ENCODE measurements around the gene ALKBH2. TPM values are rescaled to one million over a fixed set of nuclear protein-coding genes. Genes with fewer than 3 reads are reported as not detected.

The ALKBH2 gene
- total RNA-seq, 4 donors from 2014 or later, result 10.4 to 19.0 (median 13.6) TPM

- WGBS, result 36% methylated on average over 11 of the region's 11 CpGs
- TF ChIP-seq POLR2AphosphoS5 (IDR thresholded peaks at IDR 0.05) (no peak), CTCF (IDR thresholded peaks at IDR 0.05) (no peak), EP300 (IDR thresholded peaks at IDR 0.05) (no peak), POLR2A (IDR thresholded peaks at IDR 0.05; ENCODE audit: low read depth) (no peak)
- intact Hi-C loops (cut with DNase I), result no loop called here
- H3K4me3 ChIP-seq, result peak overlapping the region in 2 of 4 donors; percentile 70 to 81
- peaks cover 32 to 53% (median 50%) of the 10 kb centered on the region in 4 donors for H3K4me1 ChIP-seq
- DNase-seq (ENCODE audit: extremely low spot score), result no peak
- peaks cover 4 to 22% (median 12%) of the 10 kb centered on the region in 4 donors for H3K36me3 ChIP-seq
- peaks cover 0 to 3% (median 0%) of the 10 kb centered on the region in 4 donors for H3K27me3 ChIP-seq
- no peaks in the 10 kb centered on the region for H3K9me3 ChIP-seq
- H3K27ac ChIP-seq (replicated peaks in 1 of 4), result no peak overlapping the region
Measured at GRCh38 chr12:109097140-109097434, 3.8 kb upstream of the ALKBH2 start.

GRCh38 chr12:109092497-109093021, 713 bp downstream of the ALKBH2 start:
- H3K4me3 ChIP-seq, result peak overlapping the region; percentile 56 to 72 (median 61)
- DNase-seq (ENCODE audit: extremely low spot score), result no peak
- peak overlapping the region; percentile 78 to 83 (median 80) for H3K27ac ChIP-seq (replicated peaks in 1 of 4)
- peaks cover 25 to 43% (median 36%) of the 10 kb centered on the region in 4 donors for H3K4me1 ChIP-seq
- WGBS, result 45% methylated on average over 6 of the region's 6 CpGs
- TF ChIP-seq POLR2A (IDR thresholded peaks at IDR 0.05; ENCODE audit: low read depth) (no peak), CTCF (IDR thresholded peaks at IDR 0.05) (no peak), EP300 (IDR thresholded peaks at IDR 0.05) (no peak), POLR2AphosphoS5 (IDR thresholded peaks at IDR 0.05) (no peak)
- peaks cover 0 to 3% (median 0%) of the 10 kb centered on the region in 4 donors for H3K27me3 ChIP-seq
- intact Hi-C loops (cut with DNase I), result loop anchor here (5.0 kb wide), 1 partner anchor 525 kb away; no protein-coding TSS in a partner anchor
- no peaks in the 10 kb centered on the region for H3K9me3 ChIP-seq
- H3K36me3 ChIP-seq, result peaks cover 10 to 39% (median 34%) of the 10 kb centered on the region in 4 donors

GRCh38 chr12:109089683-109090082, 3.6 kb downstream of the ALKBH2 start:
- DNase-seq (ENCODE audit: extremely low spot score), result no peak
- Histone ChIP-seq H3K4me1 (peaks cover 20 to 37% (median 30%) of the 10 kb centered on the region in 4 donors), H3K27ac (replicated peaks in 1 of 4) (no peak overlapping the region), H3K27me3 (no peaks in the 10 kb centered on the region), H3K9me3 (no peaks in the 10 kb centered on the region), H3K36me3 (peaks cover 30 to 68% (median 62%) of the 10 kb centered on the region in 4 donors), H3K4me3 (no peak overlapping the region)
- intact Hi-C loops (cut with DNase I), result loop anchor here (5.0 kb wide), 1 partner anchor 522 kb away; no protein-coding TSS in a partner anchor
- no peak for TF ChIP-seq POLR2AphosphoS5 (IDR thresholded peaks at IDR 0.05)
- TF ChIP-seq CTCF (IDR thresholded peaks at IDR 0.05), result no peak
- TF ChIP-seq EP300 (IDR thresholded peaks at IDR 0.05), result no peak
- no peak for TF ChIP-seq POLR2A (IDR thresholded peaks at IDR 0.05; ENCODE audit: low read depth)
- WGBS, result 84% methylated on average over 7 of the region's 7 CpGs

- H3K36me3 ChIP-seq, result peaks cover 30 to 76% (median 71%) of the 10 kb centered on the region in 4 donors
- WGBS, result 76% methylated on average over 6 of the region's 6 CpGs
- no peak for DNase-seq (ENCODE audit: extremely low spot score)
- intact Hi-C loops (cut with DNase I), result no loop called here
- no peak for TF ChIP-seq POLR2A (IDR thresholded peaks at IDR 0.05; ENCODE audit: low read depth)
- no peak for TF ChIP-seq POLR2AphosphoS5 (IDR thresholded peaks at IDR 0.05)
- no peak for TF ChIP-seq EP300 (IDR thresholded peaks at IDR 0.05)
- TF ChIP-seq CTCF (IDR thresholded peaks at IDR 0.05), result no peak
- H3K9me3 ChIP-seq, result no peaks in the 10 kb centered on the region
- H3K27me3 ChIP-seq, result no peaks in the 10 kb centered on the region
- peaks cover 20 to 34% (median 29%) of the 10 kb centered on the region in 4 donors for H3K4me1 ChIP-seq
- H3K4me3 ChIP-seq, result no peak overlapping the region
- no peak overlapping the region for H3K27ac ChIP-seq (replicated peaks in 1 of 4)
Measured at GRCh38 chr12:109088818-109089217, 4.5 kb downstream of the ALKBH2 start.

- 63% methylated on average over 5 of the region's 5 CpGs for WGBS
- no peaks in the 10 kb centered on the region for H3K9me3 ChIP-seq
- no peaks in the 10 kb centered on the region for H3K27me3 ChIP-seq
- DNase-seq (ENCODE audit: extremely low spot score), result no peak
- H3K4me1 ChIP-seq, result peaks cover 8 to 20% (median 15%) of the 10 kb centered on the region in 4 donors
- no peak overlapping the region for H3K27ac ChIP-seq (replicated peaks in 1 of 4)
- TF ChIP-seq CTCF (IDR thresholded peaks at IDR 0.05) (no peak), EP300 (IDR thresholded peaks at IDR 0.05) (no peak), POLR2AphosphoS5 (IDR thresholded peaks at IDR 0.05) (no peak)
- no peak overlapping the region for H3K4me3 ChIP-seq
- intact Hi-C loops (cut with DNase I), result no loop called here
- peaks cover 42 to 92% (median 86%) of the 10 kb centered on the region in 4 donors for H3K36me3 ChIP-seq
Measured at GRCh38 chr12:109087250-109087649, 6.0 kb downstream of the ALKBH2 start.
